A549 (cell line): ENCODE data around the gene CNTNAP2.

Experiments used
- CBX2 ChIP-seq: fragments of 200-600 bp; sonication (generic); IDR thresholded peaks from 2 replicates; pipeline ENCODE4 v1.6.1; 2016; ENCODE audit warnings: low read depth, mild to moderate bottlenecking, borderline replicate concordance
- CTCF ChIP-seq: fragments of >200 bp; sonication (Bioruptor Twin); formaldehyde crosslinking; IDR thresholded peaks from 3 replicates; pipeline ENCODE4 v1.5.1; 2016
- EP300 ChIP-seq, 2 experiments: fragments of >200 bp; sonication (Bioruptor Twin); formaldehyde crosslinking; IDR thresholded peaks; 2 replicates in 1 of 2; 3 replicates in 1 of 2; pipeline ENCODE4 v1.6.1; 2016 to 2017
- JUN ChIP-seq, 2 experiments: fragments of >200 bp; sonication (Bioruptor Twin); formaldehyde crosslinking; IDR thresholded peaks; 2 replicates in 1 of 2; 3 replicates in 1 of 2; pipeline ENCODE4 v1.6.1; 2016 to 2017
- MAX ChIP-seq: IDR thresholded peaks from 2 replicates; pipeline ENCODE4 v1.6.1; 2012
- POLR2A ChIP-seq: IDR thresholded peaks from 2 replicates; pipeline ENCODE4 v1.6.1; 2012; ENCODE audit warnings: mild to moderate bottlenecking, low read length
- REST ChIP-seq: fragments of 200-600 bp; sonication (generic); IDR thresholded peaks from 2 replicates; pipeline ENCODE4 v1.6.1; 2016; ENCODE audit warnings: antibody characterized with exemption, mild to moderate bottlenecking, moderate library complexity
- RFX5 ChIP-seq: fragments of 450-650 bp; IDR thresholded peaks from 2 replicates; pipeline ENCODE4 v1.7.1; 2014; ENCODE audit warnings: antibody characterized with exemption, mild to moderate bottlenecking, moderate library complexity
- ZFP36 ChIP-seq: fragments of 450-650 bp; IDR thresholded peaks from 2 replicates; pipeline ENCODE4 v1.6.1; 2014; ENCODE audit warnings: borderline replicate concordance; ENCODE audit not compliant: partially characterized antibody
- ZNF302 ChIP-seq: fragments of 250-450 bp; sonication (Bioruptor Pico); IDR thresholded peaks from 2 replicates; pipeline ENCODE4 v1.9.0; 2021; ENCODE audit warnings: inconsistent platforms, mild to moderate bottlenecking, moderate library complexity

GRCh38 chr7:147595042-147595441 lies 1478.4 kb downstream of the CNTNAP2 start:
- no peak for TF ChIP-seq CBX2
- no peak for TF ChIP-seq RFX5
- no peak for TF ChIP-seq CTCF
- no peak for TF ChIP-seq EP300 (IDR thresholded peaks at IDR 0.05)
- TF ChIP-seq JUN (IDR thresholded peaks at IDR 0.05), result no peak
- no peak for TF ChIP-seq ZFP36
- no peak for TF ChIP-seq MAX
- no peak for TF ChIP-seq POLR2A
- TF ChIP-seq ZNF302, result no peak
- no peak for TF ChIP-seq REST
